ENCODE data around the gene KCNJ11. TPM values are rescaled to one million over a fixed set of nuclear protein-coding genes. Genes with fewer than 3 reads are reported as not detected.

The KCNJ11 gene
- total and polyA plus RNA-seq, 9 donors, result 0.31 to 0.92 (median 0.46) TPM; not detected in 2

DNA sequence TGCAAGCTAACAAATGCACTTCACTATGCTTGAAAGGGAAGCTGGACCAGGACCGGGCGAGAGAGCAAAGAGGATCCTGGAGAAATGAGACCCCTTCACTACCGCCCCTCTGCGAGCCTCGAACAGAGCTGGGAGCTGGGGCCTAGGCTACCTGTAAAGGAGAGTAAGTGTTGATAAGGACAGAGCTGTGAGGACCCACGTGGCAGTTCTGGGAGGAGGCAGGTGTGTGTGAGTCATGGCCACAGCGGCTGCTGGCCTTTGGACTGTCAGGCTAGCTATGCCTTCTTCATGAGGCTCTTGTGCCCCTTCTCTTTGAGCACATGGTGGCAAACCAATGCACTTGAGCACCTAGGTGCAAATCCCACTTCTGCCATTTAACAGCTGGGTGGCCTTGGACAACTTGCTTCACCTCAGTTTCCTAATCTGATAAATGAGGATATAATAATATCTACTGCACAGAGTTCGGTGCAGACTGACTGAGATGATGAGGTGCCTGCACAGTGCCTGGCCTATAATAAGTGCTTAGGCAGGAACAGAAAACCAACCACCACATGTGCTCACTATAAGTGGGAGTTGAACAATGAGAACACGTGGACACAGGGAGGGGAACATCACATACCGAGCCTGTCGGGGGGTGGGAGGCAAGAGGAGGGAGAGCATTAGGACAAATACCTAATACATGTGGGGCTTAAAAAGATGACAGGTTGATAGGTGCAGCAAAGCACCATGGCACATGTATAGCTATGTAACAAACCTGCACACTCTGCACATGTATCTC is 35.3 kb upstream of the KCNJ11 start:
- no peaks in the 10 kb centered on the region for H3K27me3 ChIP-seq
- H3K36me3 ChIP-seq, result no peaks in the 10 kb centered on the region
- TF ChIP-seq EP300 (IDR thresholded peaks at IDR 0.05), result no peak
- no peak for TF ChIP-seq POLR2A (IDR thresholded peaks at IDR 0.05)
- TF ChIP-seq CTCF (IDR thresholded peaks at IDR 0.05), result no peak
- H3K4me1 ChIP-seq (ENCODE audit: insufficient read depth), result no peaks in the 10 kb centered on the region
- WGBS, 3 donors, result 56 to 64% (median 58%) methylated on average over 11 of the region's 11 CpGs
- intact Hi-C loops (cut with DNase I), result no loop called here
- no peak for DNase-seq
- H3K9me3 ChIP-seq, result no peaks in the 10 kb centered on the region
- no peak overlapping the region for H3K27ac ChIP-seq
- no peak overlapping the region for H3K4me3 ChIP-seq

GRCh38 chr11:17421781-17422180 is 33.3 kb upstream of the KCNJ11 start:
- H3K27me3 ChIP-seq, result no peaks in the 10 kb centered on the region
- no peak overlapping the region for H3K27ac ChIP-seq
- WGBS, 3 donors, result 36 to 38% (median 36%) methylated on average over 4 of the region's 4 CpGs
- no peak overlapping the region for H3K4me3 ChIP-seq
- intact Hi-C loops (cut with DNase I), result no loop called here
- H3K9me3 ChIP-seq, result no peaks in the 10 kb centered on the region
- H3K4me1 ChIP-seq (ENCODE audit: insufficient read depth), result no peaks in the 10 kb centered on the region
- TF ChIP-seq POLR2A (IDR thresholded peaks at IDR 0.05), result no peak
- no peak for TF ChIP-seq CTCF (IDR thresholded peaks at IDR 0.05)
- no peak for TF ChIP-seq EP300 (IDR thresholded peaks at IDR 0.05)
- H3K36me3 ChIP-seq, result no peaks in the 10 kb centered on the region
- DNase-seq, result no peak

DNA sequence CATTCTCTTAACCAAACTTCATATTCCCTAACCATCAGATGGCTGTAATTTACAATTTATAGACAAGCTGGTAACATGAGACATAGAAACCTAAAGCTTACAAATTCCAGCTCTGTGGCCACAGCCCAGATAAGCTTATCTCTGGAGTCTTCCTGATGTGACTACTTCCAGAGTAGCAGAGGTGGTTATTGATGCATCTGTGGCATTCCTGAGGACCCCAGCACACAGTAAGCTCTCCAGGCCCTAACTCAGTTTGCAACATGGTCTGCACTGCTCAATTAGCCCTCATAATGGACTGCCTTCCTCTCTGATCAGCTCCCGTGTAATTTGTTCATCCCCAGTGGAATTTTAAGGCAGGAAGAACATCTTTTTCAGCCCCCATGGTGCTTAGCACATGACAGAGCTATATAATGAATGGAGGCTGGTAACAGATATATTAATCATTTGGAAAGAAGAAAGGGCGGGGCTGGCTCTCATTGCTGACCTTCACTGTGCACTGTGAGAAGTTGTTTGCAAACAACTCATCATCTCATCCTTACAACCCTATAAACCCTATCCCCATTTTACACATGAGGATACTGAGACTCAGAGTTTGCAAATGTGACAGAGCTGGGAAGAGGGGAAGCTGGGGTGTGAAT is 30.1 kb upstream of the KCNJ11 start:
- WGBS, 3 donors, result 31 to 44% (median 43%) methylated on average over 2 of the region's 2 CpGs
- H3K9me3 ChIP-seq, result no peaks in the 10 kb centered on the region
- H3K4me3 ChIP-seq, result no peak overlapping the region
- no peaks in the 10 kb centered on the region for H3K4me1 ChIP-seq (ENCODE audit: insufficient read depth)
- intact Hi-C loops (cut with DNase I), result no loop called here
- DNase-seq, result no peak
- TF ChIP-seq EP300 (IDR thresholded peaks at IDR 0.05) (no peak), POLR2A (IDR thresholded peaks at IDR 0.05) (no peak), CTCF (IDR thresholded peaks at IDR 0.05) (no peak)
- no peaks in the 10 kb centered on the region for H3K27me3 ChIP-seq
- H3K36me3 ChIP-seq, result no peaks in the 10 kb centered on the region
- no peak overlapping the region for H3K27ac ChIP-seq

DNA sequence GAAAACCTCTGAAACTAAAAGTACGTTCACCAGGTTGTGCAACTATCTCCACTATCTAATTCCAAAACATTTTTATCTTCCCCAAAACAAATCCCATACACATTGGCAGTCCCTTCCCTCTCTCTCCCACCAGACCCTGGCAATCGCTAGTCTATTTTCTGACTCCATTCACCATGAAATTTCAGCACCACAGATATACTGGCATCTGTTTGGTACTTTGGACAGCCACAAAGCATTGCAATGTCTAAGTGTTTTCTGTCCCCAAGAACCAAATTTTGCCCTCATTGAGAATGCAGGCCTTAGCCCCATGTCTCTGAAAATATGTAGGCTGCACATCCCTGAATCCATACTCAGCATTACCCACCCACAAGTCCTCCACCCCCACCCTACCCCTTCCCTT is 28.0 kb upstream of the KCNJ11 start:
- 47 to 55% (median 51%) methylated on average over 2 of the region's 2 CpGs for WGBS, 3 donors
- Histone ChIP-seq H3K36me3 (no peaks in the 10 kb centered on the region), H3K9me3 (no peaks in the 10 kb centered on the region), H3K27ac (no peak overlapping the region), H3K4me1 (ENCODE audit: insufficient read depth) (no peaks in the 10 kb centered on the region), H3K4me3 (no peak overlapping the region), H3K27me3 (no peaks in the 10 kb centered on the region)
- TF ChIP-seq POLR2A (IDR thresholded peaks at IDR 0.05), result no peak
- intact Hi-C loops (cut with DNase I), result no loop called here
- DNase-seq, result no peak

- no peak overlapping the region for H3K4me3 ChIP-seq
- no peaks in the 10 kb centered on the region for H3K4me1 ChIP-seq (ENCODE audit: insufficient read depth)
- intact Hi-C loops (cut with DNase I), result no loop called here
- H3K27ac ChIP-seq, result no peak overlapping the region
- no peaks in the 10 kb centered on the region for H3K36me3 ChIP-seq
- H3K9me3 ChIP-seq, result no peaks in the 10 kb centered on the region
- H3K27me3 ChIP-seq, result no peaks in the 10 kb centered on the region
- TF ChIP-seq EP300 (IDR thresholded peaks at IDR 0.05) (no peak), CTCF (IDR thresholded peaks at IDR 0.05) (no peak), POLR2A (IDR thresholded peaks at IDR 0.05) (no peak)
- DNase-seq, result no peak
- 58 to 74% (median 60%) methylated on average over 6 of the region's 6 CpGs for WGBS, 3 donors
These were observed 27.2 kb upstream of the KCNJ11 start for GRCh38 chr11:17415523-17416104.

Data from ovary (tissue), 9 donors.